Fibroblast of mammary gland (primary cell): ENCODE results near the gene CNPPD1.

ENCODE experiments used
- DNase-seq: peaks from one replicate; pipeline ENCODE4 v3.0.0-alpha.2; 2010; ENCODE audit warnings: low read depth
- H3K4me3 ChIP-seq: 2 replicates; pipeline ENCODE4 v1.5.1; 2011; ENCODE audit warnings: low read depth, mild to moderate bottlenecking, low read length, moderate library complexity; ENCODE audit not compliant: control insufficient read depth
- CTCF ChIP-seq: conservative IDR thresholded peaks from 2 replicates; pipeline ENCODE4 v1.5.1; 2011; ENCODE audit warnings: low read depth, low read length, inconsistent platforms; ENCODE audit not compliant: control insufficient read depth, insufficient read depth

CNPPD1 gene

GRCh38 chr2:219131744-219132143, 45.0 kb downstream of the CNPPD1 start:
- no peak for TF ChIP-seq CTCF
- no peak for DNase-seq
- H3K4me3 ChIP-seq, result no peak overlapping the region

- TF ChIP-seq CTCF, result no peak
- no peak overlapping the region for H3K4me3 ChIP-seq
- no peak for DNase-seq
These were observed 45.4 kb downstream of the CNPPD1 start for GRCh38 chr2:219131327-219131726.

- DNase-seq, result no peak
- TF ChIP-seq CTCF, result no peak
These were observed 47.1 kb downstream of the CNPPD1 start for GRCh38 chr2:219129589-219129988.

GRCh38 chr2:219128396-219128795, 48.3 kb downstream of the CNPPD1 start:
- no peak for DNase-seq
- no peak overlapping the region for H3K4me3 ChIP-seq
- TF ChIP-seq CTCF, result no peak

More at GRCh38 chr2:219129589-219129988, 47.1 kb downstream of the CNPPD1 start:
- no peak overlapping the region for H3K4me3 ChIP-seq

- no peak for TF ChIP-seq CTCF
- DNase-seq, result no peak
- no peak overlapping the region for H3K4me3 ChIP-seq
These were observed 49.6 kb downstream of the CNPPD1 start for GRCh38 chr2:219127037-219127635.

GRCh38 chr2:219126555-219126954, 50.2 kb downstream of the CNPPD1 start:
- no peak for DNase-seq
- H3K4me3 ChIP-seq, result no peak overlapping the region
- TF ChIP-seq CTCF, result no peak

GRCh38 chr2:219125886-219126270, 50.8 kb downstream of the CNPPD1 start:
- peak; percentile 65 for DNase-seq

More at GRCh38 chr2:219125886-219126270, 50.8 kb downstream of the CNPPD1 start:
- no peak overlapping the region for H3K4me3 ChIP-seq
- TF ChIP-seq CTCF, result no peak
